Heart left ventricle (tissue), 16 donors: ENCODE results near the gene ZNF23. TPM values are rescaled to one million over a fixed set of nuclear protein-coding genes. Genes with fewer than 3 reads are reported as not detected.

Experiments
- ATAC-seq, 4 donors: fragments of 200-7000 bp; cut with Tn5 transposase; one replicate each; pipeline ENCODE4 v1.9.1; 2020 to 2022; ENCODE audit warnings: moderate library complexity in 4 of 4, mild to moderate bottlenecking in 3 of 4, moderate number of reproducible peaks in 1 of 4
- DNase-seq, 5 donors: peaks; one replicate each; pipeline ENCODE4 v3.0.0-alpha.2; 2020
- H3K27ac ChIP-seq, 12 donors: fragments of 200-600 bp; sonication (generic) in 4 of 12; one replicate each; pipeline versions ENCODE4 v1.5.0 to v1.8.0; 2016 to 2022; ENCODE audit warnings: mild to moderate bottlenecking in 2 of 12
- H3K27me3 ChIP-seq, 9 donors: fragments of 200-600 bp; sonication (generic) in 2 of 9; one replicate each; pipeline versions ENCODE4 v1.5.1 to v1.8.0; 2016 to 2022; ENCODE audit warnings: mild to moderate bottlenecking in 3 of 9
- H3K36me3 ChIP-seq, 9 donors: fragments of 200-600 bp; sonication (generic) in 2 of 9; one replicate each; pipeline versions ENCODE4 v1.5.0 to v1.8.0; 2018 to 2022; ENCODE audit warnings: mild to moderate bottlenecking in 2 of 9
- H3K4me1 ChIP-seq, 12 donors: fragments of 200-600 bp; sonication (generic) in 4 of 12; one replicate each; pipeline versions ENCODE4 v1.5.0 to v1.8.0; 2016 to 2022; ENCODE audit warnings: mild to moderate bottlenecking in 3 of 12
- H3K4me3 ChIP-seq, 12 donors: fragments of 200-600 bp; sonication (generic) in 4 of 12; one replicate each; pipeline versions ENCODE4 v1.5.0 to v1.8.0; 2017 to 2022; ENCODE audit warnings: mild to moderate bottlenecking in 9 of 12, moderate library complexity in 4 of 12
- H3K9me3 ChIP-seq, 12 donors: fragments of 200-600 bp; sonication (generic) in 4 of 12; one replicate each; pipeline versions ENCODE4 v1.5.0 to v1.8.0; 2016 to 2022; ENCODE audit warnings: mild to moderate bottlenecking in 1 of 12
- POLR2A ChIP-seq, 2 donors: fragments of 450-650 bp; IDR thresholded peaks; one replicate each; pipeline ENCODE4 v1.6.1; 2017; ENCODE audit warnings: antibody characterized with exemption in 2 of 2, mild to moderate bottlenecking in 2 of 2, moderate library complexity in 2 of 2
- WGBS, 4 donors: extraction: QIAGEN DNeasy Blood & Tissue Kit in 2 of 4; methylation state at CpG; one replicate each; pipeline versions ENCODE4 v1.1.5 to v1.1.7; 2013 to 2018; 5-methylcytosine and 5-hydroxymethylcytosine counted together
- intact Hi-C, 10 donors: fragments of 100-400 bp; cut with DNase I; formaldehyde crosslinking; loops; one replicate each; pipeline versions ENCODE4 v1.11.1 to v1.14.2; 2022
- polyA plus RNA-seq, 2 donors: library from polyadenylated mRNA; stranded (reverse); fragments of 200-250 nt; gene quantifications; one replicate each; pipeline ENCODE4 v1.2.3, GENCODE V29; 2013
- total RNA-seq, 9 donors: library from RNA; depleted of rRNA in 2 of 9; stranded (reverse); fragments of >200 nt in 2 of 9; fragmentation: NEBNext Ultra II Directional in 3 of 9; extraction: Animal tissue kit (Norgen Biotek cat#: 25700) in 3 of 9; gene quantifications; one replicate each; pipeline versions ENCODE4 v1.1.0 to v1.2.4, GENCODE V29; 2016 to 2023
- TF ChIP-seq, protein P1 (sequence below), 12 donors: fragments of 200-600 bp; sonication (generic) in 4 of 12; IDR thresholded peaks; one replicate each; pipeline versions ENCODE4 v1.5.0 to v1.8.0; 2018 to 2022; ENCODE audit warnings: antibody characterized with exemption in 12 of 12, mild to moderate bottlenecking in 5 of 12
- donor health status: ischemic (EF 13 %, LVEDD 7.1; RV severe dilation, severe dysfunction).
- donor health status: healthy with polysubstance abuse.
- donor health status: DM: no; HTN: yes; CAD: no.
- donor health status: DM: no; HTN: no; CAD: no.
- donor health status: ischemic (EF 25% LVEDD 6.9; RV normal size, moderate dysfunction).
- donor health status: ischemic (EF 25% LVEDD 5.7; RV mildly dilated, moderate dysfunction).
- donor health status: healthy.
- donor health status: DM: yes; HTN: yes; CAD: no.
- donor health status: ischemic (EF 35%, LVEDD 5.7; RV mildly dilated, moderate dysfunction).
- donor health status: nonischemic (EF 11% LVEDD 7.7; RV severe dilation, severe dysfunction).
- donor health status: DM: yes; HTN: yes; CAD: no.
- donor health status: PGD.
- donor health status: ischemic (EF 29% LVEDD 5.4; RV normal size, mild dysfunction).
- donor health status: nonischemic (EF 23%, LVEDD 6.1; RV moderate dilation, normal function).

The ZNF23 gene
- total and polyA plus RNA-seq, 11 donors: 2.7 to 7.4 (median 4.7) TPM

- TF ChIP-seq POLR2A (IDR thresholded peaks at IDR 0.05): no peak
- TF ChIP-seq, protein P1, sequence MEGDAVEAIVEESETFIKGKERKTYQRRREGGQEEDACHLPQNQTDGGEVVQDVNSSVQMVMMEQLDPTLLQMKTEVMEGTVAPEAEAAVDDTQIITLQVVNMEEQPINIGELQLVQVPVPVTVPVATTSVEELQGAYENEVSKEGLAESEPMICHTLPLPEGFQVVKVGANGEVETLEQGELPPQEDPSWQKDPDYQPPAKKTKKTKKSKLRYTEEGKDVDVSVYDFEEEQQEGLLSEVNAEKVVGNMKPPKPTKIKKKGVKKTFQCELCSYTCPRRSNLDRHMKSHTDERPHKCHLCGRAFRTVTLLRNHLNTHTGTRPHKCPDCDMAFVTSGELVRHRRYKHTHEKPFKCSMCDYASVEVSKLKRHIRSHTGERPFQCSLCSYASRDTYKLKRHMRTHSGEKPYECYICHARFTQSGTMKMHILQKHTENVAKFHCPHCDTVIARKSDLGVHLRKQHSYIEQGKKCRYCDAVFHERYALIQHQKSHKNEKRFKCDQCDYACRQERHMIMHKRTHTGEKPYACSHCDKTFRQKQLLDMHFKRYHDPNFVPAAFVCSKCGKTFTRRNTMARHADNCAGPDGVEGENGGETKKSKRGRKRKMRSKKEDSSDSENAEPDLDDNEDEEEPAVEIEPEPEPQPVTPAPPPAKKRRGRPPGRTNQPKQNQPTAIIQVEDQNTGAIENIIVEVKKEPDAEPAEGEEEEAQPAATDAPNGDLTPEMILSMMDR (IDR thresholded peaks at IDR 0.05): no peak
- DNase-seq (no peak), ATAC-seq (no peak)
- H3K4me1 ChIP-seq: no peaks in the 10 kb centered on the region
- intact Hi-C loops: loop anchor here in 4 of 10 donors (2.0 to 5.0 kb wide), 2 partner anchors 89 kb away; no protein-coding TSS in a partner anchor
- H3K27me3 ChIP-seq: peaks cover 0 to 18% (median 0%) of the 10 kb centered on the region in 9 donors
- no peak overlapping the region for H3K4me3 ChIP-seq
- H3K27ac ChIP-seq: no peak overlapping the region
- H3K36me3 ChIP-seq: no peaks in the 10 kb centered on the region
- 48 to 61% (median 55%) methylated on average over 3 of the region's 3 CpGs for WGBS, 4 donors
- H3K9me3 ChIP-seq: no peaks in the 10 kb centered on the region
Measured at GRCh38 chr16:71501547-71501946, 39.5 kb upstream of the ZNF23 start.

- intact Hi-C loops: loop anchor here in 4 of 10 donors (2.0 to 5.0 kb wide), 2 partner anchors 88 to 89 kb away; no protein-coding TSS in a partner anchor
- DNase-seq: no peak
- no peak overlapping the region for H3K4me3 ChIP-seq
- no peaks in the 10 kb centered on the region for H3K36me3 ChIP-seq
- peaks cover 0 to 22% (median 0%) of the 10 kb centered on the region in 9 donors for H3K27me3 ChIP-seq
- H3K9me3 ChIP-seq: no peaks in the 10 kb centered on the region
- no peak for TF ChIP-seq POLR2A (IDR thresholded peaks at IDR 0.05)
- TF ChIP-seq, protein P1 (IDR thresholded peaks at IDR 0.05): no peak
- ATAC-seq: no peak
- no peak overlapping the region for H3K27ac ChIP-seq
- WGBS, 4 donors: 59 to 73% (median 70%) methylated on average over 2 of the region's 2 CpGs
- H3K4me1 ChIP-seq: no peaks in the 10 kb centered on the region
Measured at GRCh38 chr16:71500964-71501363, 38.9 kb upstream of the ZNF23 start.

DNA sequence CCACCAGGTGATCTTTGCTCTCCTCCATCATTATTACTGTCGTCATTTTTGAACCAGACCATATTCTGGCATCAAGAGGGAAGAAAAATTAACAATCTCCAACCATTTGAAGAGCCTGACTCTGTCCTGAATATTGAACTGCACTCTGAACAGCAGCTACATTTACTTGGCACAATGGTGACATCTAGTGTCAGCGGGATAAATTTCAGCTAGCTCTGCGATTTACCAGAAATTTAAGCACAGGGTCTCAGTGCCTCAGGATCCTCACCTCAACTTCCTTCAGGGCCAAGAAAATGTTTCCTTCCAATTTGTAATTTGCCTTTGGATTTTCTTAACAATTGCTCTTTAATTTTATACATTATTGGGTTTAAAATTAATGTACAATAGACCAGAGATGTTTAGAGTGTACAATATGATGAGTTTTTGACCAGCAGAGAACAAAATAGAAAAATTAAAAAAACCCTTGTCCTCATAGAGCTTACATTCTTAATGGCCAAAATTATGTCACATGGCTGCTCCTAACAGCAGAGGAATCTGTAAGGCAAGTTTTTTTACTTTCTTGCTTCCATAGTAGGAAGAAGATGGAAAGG, 37.8 kb upstream of the ZNF23 start:
- Histone ChIP-seq H3K9me3 (no peaks in the 10 kb centered on the region), H3K4me3 (no peak overlapping the region), H3K4me1 (no peaks in the 10 kb centered on the region), H3K36me3 (no peaks in the 10 kb centered on the region), H3K27me3 (peaks cover 0 to 22% (median 0%) of the 10 kb centered on the region in 9 donors), H3K27ac (no peak overlapping the region)
- peak in 2 of 4 donors; percentile 52 to 55 for ATAC-seq
- peak in 2 of 5 donors; percentile 13 to 22 for DNase-seq
- no peak for TF ChIP-seq POLR2A (IDR thresholded peaks at IDR 0.05)
- TF ChIP-seq, protein P1 (IDR thresholded peaks at IDR 0.05): peak; percentile 37 to 77 (median 66)
- intact Hi-C loops: loop anchor here (1.0 to 5.0 kb wide), 3 partner anchors 87 to 88 kb away; no protein-coding TSS in a partner anchor
- 0 to 1% (median 1%) methylated on average over 3 of the region's 3 CpGs for WGBS, 4 donors

GRCh38 chr16:71498031-71498430, 36.0 kb upstream of the ZNF23 start:
- TF ChIP-seq, protein P1 (IDR thresholded peaks at IDR 0.05): no peak
- no peak for TF ChIP-seq POLR2A (IDR thresholded peaks at IDR 0.05)
- no peak overlapping the region for H3K27ac ChIP-seq
- intact Hi-C loops: loop anchor here in 4 of 10 donors (2.0 kb wide), 1 partner anchor 85 kb away; no protein-coding TSS in a partner anchor
- no peak for ATAC-seq
- WGBS, 4 donors: 86 to 100% (median 87%) methylated on average over 3 of the region's 3 CpGs
- H3K4me1 ChIP-seq: no peaks in the 10 kb centered on the region
- H3K27me3 ChIP-seq: peaks cover 0 to 15% (median 0%) of the 10 kb centered on the region in 9 donors
- no peaks in the 10 kb centered on the region for H3K36me3 ChIP-seq
- no peak overlapping the region for H3K4me3 ChIP-seq
- DNase-seq: no peak
- H3K9me3 ChIP-seq: no peaks in the 10 kb centered on the region
